NCI-H2196 (cell line): ENCODE data around the gene WNT9A.
A peak's percentile ranks its signal among the peaks of the same experiment; 100 is the strongest.

ENCODE experiments used
- DNase-seq: peaks from one replicate; lab custom pipeline; 2025; ENCODE audit not compliant: unreplicated experiment; lab: John Stamatoyannopoulos, UW

Gene WNT9A

GRCh38 chr1:227925582-227926198, 22.0 kb downstream of the WNT9A start:
- no peak for DNase-seq

DNA sequence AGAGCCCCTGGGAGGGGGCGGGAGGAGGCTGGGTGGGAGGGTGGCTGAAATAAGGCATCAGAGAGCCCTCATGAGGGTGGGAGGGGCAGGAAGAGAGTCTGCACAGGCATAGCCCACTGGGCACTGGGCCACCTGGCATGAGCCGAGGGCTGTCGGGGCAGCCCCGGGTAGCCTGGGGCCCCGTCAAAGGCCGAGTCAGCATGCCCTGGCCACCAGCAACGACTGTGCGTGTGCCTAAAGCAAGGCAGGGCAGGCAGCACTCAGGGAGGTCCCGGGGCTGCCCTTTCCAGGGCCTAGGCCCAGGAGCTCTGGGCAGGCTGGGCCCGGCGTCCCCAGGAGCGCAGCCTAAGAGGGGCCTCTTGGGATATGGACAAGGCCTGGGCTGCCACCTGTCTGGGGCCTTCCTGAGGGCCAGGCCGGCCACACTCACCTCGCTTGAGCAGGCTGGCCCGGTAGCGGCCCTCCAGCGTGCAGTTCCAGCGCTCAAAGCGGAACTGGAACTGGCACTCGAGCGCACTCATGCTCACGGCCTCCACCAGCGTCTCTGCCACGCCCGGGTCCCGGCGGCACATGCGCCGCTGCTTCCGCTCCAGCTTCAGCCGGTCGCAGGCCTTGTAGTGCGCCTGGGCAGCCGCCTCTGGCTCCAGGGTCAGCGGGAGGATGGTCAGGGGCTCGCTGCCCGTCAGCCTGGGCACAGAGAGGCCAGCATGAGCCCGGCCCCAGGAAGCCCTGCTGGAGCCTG, 22.7 kb downstream of the WNT9A start:
- DNase-seq, result no peak

GRCh38 chr1:227924168-227924832, 23.4 kb downstream of the WNT9A start:
- no peak for DNase-seq

DNA sequence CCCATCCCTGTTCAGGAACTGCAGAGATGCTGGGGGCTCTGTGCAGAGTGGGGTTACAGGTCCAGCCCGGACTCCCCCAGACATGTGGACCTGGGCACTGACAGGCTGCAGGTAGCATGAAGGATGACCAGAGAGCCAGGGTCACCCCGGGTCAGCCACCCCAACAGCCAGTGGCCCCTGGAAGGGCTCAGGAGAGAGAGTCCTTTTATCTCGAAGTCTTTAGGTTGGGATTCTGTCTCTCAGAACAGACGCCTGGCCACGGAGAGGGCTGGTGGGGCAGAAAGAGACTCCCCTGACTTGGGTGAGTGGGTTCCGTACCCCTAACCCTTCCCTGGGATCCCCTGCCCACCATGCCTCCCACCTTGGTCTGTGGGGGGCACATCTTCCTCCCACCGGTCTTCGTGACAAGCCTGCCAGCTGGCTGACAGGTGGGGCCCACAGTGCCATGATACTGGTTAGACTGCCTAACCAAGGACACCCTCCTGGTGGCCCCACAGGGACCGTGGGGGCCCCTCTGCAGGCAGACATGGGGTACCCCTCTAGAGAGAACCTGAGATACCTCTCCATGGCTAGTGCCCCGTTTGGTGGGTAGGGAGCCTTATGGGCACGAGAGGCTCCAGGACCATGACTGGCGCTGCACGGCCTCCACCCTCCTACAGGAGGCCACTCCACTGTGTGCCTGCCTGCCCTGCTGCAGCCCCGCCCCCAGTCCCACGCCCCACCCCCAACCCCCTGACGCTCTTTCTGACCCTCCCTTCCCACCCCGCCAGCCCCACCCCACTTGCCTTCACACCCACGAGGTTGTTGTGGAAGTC, 24.2 kb downstream of the WNT9A start:
- DNase-seq, result no peak

- DNase-seq, result no peak
These were observed 25.0 kb downstream of the WNT9A start for GRCh38 chr1:227922501-227923352.

GRCh38 chr1:227921461-227922185, 26.1 kb downstream of the WNT9A start:
- DNase-seq, result no peak

- no peak for DNase-seq
These were observed 26.8 kb downstream of the WNT9A start for GRCh38 chr1:227920896-227921295.

- no peak for DNase-seq
These were observed 27.3 kb downstream of the WNT9A start for GRCh38 chr1:227920426-227920825.

- DNase-seq, result no peak
These were observed 27.8 kb downstream of the WNT9A start for GRCh38 chr1:227919906-227920305.

DNA sequence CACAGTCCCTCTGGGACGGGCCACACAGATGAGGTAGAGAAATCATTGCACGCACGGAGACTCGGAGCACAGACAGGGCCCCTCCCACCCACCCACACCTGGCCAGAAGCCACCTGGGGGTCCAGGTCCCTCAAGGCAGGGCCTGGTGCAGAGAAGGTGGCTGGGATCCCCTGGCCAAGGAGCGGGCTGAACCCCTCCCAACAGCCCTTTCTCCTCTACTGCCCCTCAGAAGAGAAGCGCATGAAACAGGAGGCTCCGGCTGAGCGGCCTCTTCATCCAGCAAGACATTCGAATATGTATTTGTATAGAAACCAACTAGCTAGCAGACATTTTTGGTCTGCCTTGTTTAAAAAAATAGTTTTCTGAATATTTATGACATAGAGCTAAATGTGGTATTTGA, 29.0 kb downstream of the WNT9A start:
- no peak for DNase-seq

GRCh38 chr1:227918083-227918700, 29.5 kb downstream of the WNT9A start:
- DNase-seq, result no peak

GRCh38 chr1:227917081-227917950, 30.4 kb downstream of the WNT9A start:
- no peak for DNase-seq

- no peak for DNase-seq
These were observed 31.1 kb downstream of the WNT9A start for GRCh38 chr1:227916655-227917054.

GRCh38 chr1:227915564-227916553, 31.9 kb downstream of the WNT9A start:
- peak; percentile 24 for DNase-seq

GRCh38 chr1:227914801-227915563, 32.8 kb downstream of the WNT9A start:
- no peak for DNase-seq
